ENCODE data around the gene GFRA4.

- TF ChIP-seq CTCF (IDR thresholded peaks at IDR 0.05; ENCODE audit: borderline replicate concordance, extremely low read depth, low read length, poor library complexity, severe bottlenecking) (no peak), EZH2 (IDR thresholded peaks at IDR 0.05; ENCODE audit: borderline replicate concordance, low read depth, low read length, severe bottlenecking) (no peak)
Measured at GRCh38 chr20:3671986-3672546, 8.9 kb upstream of the GFRA4 start.

Data from DND-41 (cell line).